OCI-LY7 (cell line): ENCODE measurements around the gene PUM2. TPM values are rescaled to one million over a fixed set of nuclear protein-coding genes. Genes with fewer than 3 reads are reported as not detected.
"Not testable (repeated sequence)": the region's sequence is repeated elsewhere in the genome, so short reads cannot be mapped to it uniquely, and the experiment has no call there.

Experiments used
- BruUV-seq: library from RNA; stranded (reverse); fragments of 400-500 nt; replicated peaks from 2 replicates; lab custom pipeline; 2021; lab: Mats Ljungman, UMichigan
- CTCF ChIA-PET: fragments of 300-600 bp; sonication (Branson Sonifier 250); formaldehyde crosslinking; loops from one replicate; lab custom pipeline; 2022; ENCODE audit warnings: antibody characterized with exemption; ENCODE audit not compliant: unreplicated experiment; lab: Charles Lee
- POLR2A ChIA-PET: fragments of 300-600 bp; sonication (Branson Sonifier 250); formaldehyde crosslinking; loops from one replicate; lab custom pipeline; 2022; ENCODE audit warnings: antibody characterized with exemption; lab: Charles Lee
- DNase-seq: peaks from one replicate; pipeline ENCODE4 v3.0.0-alpha.2; 2015; ENCODE audit warnings: low spot score
- H2AFZ ChIP-seq: fragments of 200-600 bp; sonication (generic), shearing (Covaris generic); 2 replicates; pipeline ENCODE4 v1.6.1; 2014; ENCODE audit warnings: mild to moderate bottlenecking, antibody characterized with exemption, low read length, moderate library complexity
- H3K27ac ChIP-seq: fragments of 200-600 bp; sonication (generic); 2 replicates; pipeline ENCODE4 v1.5.1; 2014; ENCODE audit warnings: mixed run types, low read depth, mild to moderate bottlenecking, moderate library complexity, low read length, inconsistent platforms; ENCODE audit not compliant: poor library complexity, severe bottlenecking
- H3K36me3 ChIP-seq: fragments of 200-600 bp; sonication (generic); 2 replicates; pipeline ENCODE4 v1.6.1; 2014; ENCODE audit warnings: mild to moderate bottlenecking, antibody characterized with exemption, low read length, moderate library complexity, mixed read lengths; ENCODE audit not compliant: insufficient read depth
- H3K4me1 ChIP-seq: fragments of 200-600 bp; sonication (generic); 2 replicates; pipeline ENCODE4 v1.5.1; 2014; ENCODE audit warnings: mild to moderate bottlenecking, low read length; ENCODE audit not compliant: insufficient read depth, poor library complexity, severe bottlenecking
- H3K4me2 ChIP-seq: fragments of 200-600 bp; sonication (generic); 2 replicates; pipeline ENCODE4 v1.6.1; 2014; ENCODE audit warnings: mild to moderate bottlenecking, low read length
- H3K4me3 ChIP-seq: fragments of 200-600 bp; sonication (generic); 2 replicates; pipeline ENCODE4 v1.5.1; 2014; ENCODE audit warnings: mild to moderate bottlenecking, low read depth, low read length; ENCODE audit not compliant: poor library complexity, severe bottlenecking
- H3K79me2 ChIP-seq: fragments of 200-600 bp; sonication (generic); 2 replicates; pipeline ENCODE4 v1.6.1; 2016; ENCODE audit warnings: low read depth, mild to moderate bottlenecking, low read length, moderate library complexity, mixed read lengths; ENCODE audit not compliant: insufficient read depth
- H3K9me2 ChIP-seq: fragments of 200-600 bp; sonication (generic); 2 replicates; pipeline ENCODE4 v1.6.1; 2016; ENCODE audit warnings: mild to moderate bottlenecking, low read length, mixed read lengths; ENCODE audit not compliant: insufficient read depth
- H3K9me3 ChIP-seq: fragments of 200-600 bp; sonication (generic); 2 replicates; pipeline ENCODE4 v1.6.1; 2014; ENCODE audit warnings: mild to moderate bottlenecking, mixed run types, low read length, mixed read lengths
- H4K20me1 ChIP-seq: fragments of 200-600 bp; sonication (generic); 2 replicates; pipeline ENCODE4 v1.6.1; 2014; ENCODE audit warnings: mild to moderate bottlenecking, antibody characterized with exemption, low read length, moderate library complexity, mixed read lengths; ENCODE audit not compliant: insufficient read depth
- EZH2phosphoT487 ChIP-seq: fragments of 200-600 bp; sonication (generic); IDR thresholded peaks from 2 replicates; pipeline ENCODE4 v1.6.1; 2018; ENCODE audit warnings: low read depth, borderline replicate concordance, mild to moderate bottlenecking, mixed run types, antibody characterized with exemption, low read length, moderate library complexity, mixed read lengths
- intact Hi-C: fragments of 100-400 bp; cut with micrococcal nuclease; formaldehyde crosslinking; loops from one replicate; pipeline ENCODE4 v1.10.0; 2022; ENCODE audit not compliant: unreplicated experiment
- total RNA-seq, 2 experiments: library from RNA; depleted of rRNA in 1 of 2; stranded (reverse); fragments of >200 nt in 1 of 2; shearing (Covaris generic) in 1 of 2; gene quantifications; 2 replicates each; pipeline ENCODE4 v1.2.3, GENCODE V29; 2014 to 2022
- TF ChIP-seq, protein P1 (sequence below): fragments of 200-600 bp; sonication (generic); conservative IDR thresholded peaks from 2 replicates; pipeline ENCODE4 v1.5.1; 2014; ENCODE audit warnings: mild to moderate bottlenecking, antibody characterized with exemption, low read length, moderate library complexity, mixed read lengths

The PUM2 gene
- total RNA-seq, 2 experiments from 2014 or later, result 48.2 to 122 TPM

DNA sequence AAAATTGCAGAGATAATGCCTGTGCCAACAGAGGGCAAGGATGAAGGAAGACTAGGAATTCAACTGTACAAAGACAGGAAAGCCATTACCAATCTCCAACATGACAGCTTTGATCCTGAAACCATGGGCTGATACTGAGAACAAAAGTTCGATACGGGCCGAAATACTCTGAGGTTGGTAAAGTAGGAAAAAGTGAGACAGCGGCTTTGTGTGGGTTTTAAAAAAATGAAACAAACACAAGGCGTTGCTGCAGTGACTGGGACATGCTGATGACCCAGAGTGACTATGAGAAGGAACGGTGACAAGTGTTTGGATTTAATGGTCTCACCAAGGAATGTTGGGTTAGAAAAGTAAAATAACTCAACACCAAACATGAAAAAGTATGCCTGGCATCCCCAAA, 101.5 kb downstream of the PUM2 start:
- H3K9me2 ChIP-seq, result no peaks in the 10 kb centered on the region
- intact Hi-C loops, result no loop called here
- no peak overlapping the region for H2AFZ ChIP-seq
- ChIA-PET POLR2A (no interaction called here), CTCF (no interaction called here)
- no peaks in the 10 kb centered on the region for H3K9me3 ChIP-seq
- no peaks in the 10 kb centered on the region for H3K79me2 ChIP-seq
- TF ChIP-seq EZH2phosphoT487, result no peak
- TF ChIP-seq, protein P1, sequence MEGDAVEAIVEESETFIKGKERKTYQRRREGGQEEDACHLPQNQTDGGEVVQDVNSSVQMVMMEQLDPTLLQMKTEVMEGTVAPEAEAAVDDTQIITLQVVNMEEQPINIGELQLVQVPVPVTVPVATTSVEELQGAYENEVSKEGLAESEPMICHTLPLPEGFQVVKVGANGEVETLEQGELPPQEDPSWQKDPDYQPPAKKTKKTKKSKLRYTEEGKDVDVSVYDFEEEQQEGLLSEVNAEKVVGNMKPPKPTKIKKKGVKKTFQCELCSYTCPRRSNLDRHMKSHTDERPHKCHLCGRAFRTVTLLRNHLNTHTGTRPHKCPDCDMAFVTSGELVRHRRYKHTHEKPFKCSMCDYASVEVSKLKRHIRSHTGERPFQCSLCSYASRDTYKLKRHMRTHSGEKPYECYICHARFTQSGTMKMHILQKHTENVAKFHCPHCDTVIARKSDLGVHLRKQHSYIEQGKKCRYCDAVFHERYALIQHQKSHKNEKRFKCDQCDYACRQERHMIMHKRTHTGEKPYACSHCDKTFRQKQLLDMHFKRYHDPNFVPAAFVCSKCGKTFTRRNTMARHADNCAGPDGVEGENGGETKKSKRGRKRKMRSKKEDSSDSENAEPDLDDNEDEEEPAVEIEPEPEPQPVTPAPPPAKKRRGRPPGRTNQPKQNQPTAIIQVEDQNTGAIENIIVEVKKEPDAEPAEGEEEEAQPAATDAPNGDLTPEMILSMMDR, result no peak
- H3K36me3 ChIP-seq, result peaks cover 87% of the 10 kb centered on the region
- H3K4me3 ChIP-seq, result no peak overlapping the region
- H3K4me1 ChIP-seq, result no peaks in the 10 kb centered on the region
- no peaks in the 10 kb centered on the region for H4K20me1 ChIP-seq
- DNase-seq, result no peak
- no TSS peak for BruUV-seq
- no peak overlapping the region for H3K27ac ChIP-seq
- H3K4me2 ChIP-seq, result no peak overlapping the region

DNA sequence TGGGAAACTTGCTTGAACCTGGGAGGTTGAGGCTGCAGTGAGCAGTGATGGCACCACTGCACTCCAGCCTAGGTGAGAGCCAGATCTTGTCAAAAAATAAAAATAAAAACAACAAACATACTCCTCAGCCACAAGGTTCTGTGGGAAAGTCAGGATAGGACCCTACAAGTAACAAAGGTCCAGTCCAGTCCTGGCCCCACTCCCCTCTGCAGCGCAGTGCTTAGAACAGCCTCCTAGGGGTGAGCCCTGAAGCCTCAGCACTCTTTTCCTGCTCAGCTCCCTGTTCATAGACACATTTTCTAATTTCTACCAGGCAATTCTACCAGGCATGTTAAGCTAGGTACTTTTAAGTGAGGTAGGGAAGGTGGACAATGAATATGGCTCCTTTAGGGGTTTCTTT, 103.6 kb downstream of the PUM2 start:
- DNase-seq, result no peak
- CTCF ChIA-PET, result no interaction called here

DNA sequence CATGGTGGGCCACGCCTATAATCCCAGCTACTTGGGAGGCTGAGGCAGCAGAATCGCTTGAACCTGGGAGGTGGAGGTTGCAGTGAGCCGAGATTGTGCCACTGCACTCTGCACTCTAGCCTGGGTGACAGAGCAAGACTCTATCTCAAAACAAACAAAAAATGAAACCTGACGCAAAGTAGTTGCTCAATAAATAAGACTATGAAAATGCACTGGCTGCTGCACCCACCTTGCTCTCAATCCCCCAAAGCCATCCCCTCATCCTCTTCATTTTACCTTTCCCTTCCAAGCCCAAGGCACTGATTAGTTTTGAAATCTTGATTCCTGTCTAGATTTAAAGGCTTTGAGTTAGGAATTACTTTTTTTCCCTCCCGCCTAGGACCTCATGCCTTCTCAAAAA, 107.0 kb downstream of the PUM2 start:
- H3K79me2 ChIP-seq, BruUV-seq, H3K27ac ChIP-seq, H3K9me3 ChIP-seq, H4K20me1 ChIP-seq, H3K4me1 ChIP-seq, H2AFZ ChIP-seq, H3K4me3 ChIP-seq, CTCF ChIA-PET, H3K4me2 ChIP-seq, POLR2A ChIA-PET, intact Hi-C loops, DNase-seq, H3K9me2 ChIP-seq: not testable (repeated sequence)
- peaks cover 32% of the 10 kb centered on the region for H3K36me3 ChIP-seq

More for the DNA sequence above, 103.6 kb downstream of the PUM2 start:
- Histone ChIP-seq H4K20me1 (no peaks in the 10 kb centered on the region), H3K9me3 (no peaks in the 10 kb centered on the region), H3K27ac (no peak overlapping the region), H3K4me2 (no peak overlapping the region), H2AFZ (no peak overlapping the region), H3K36me3 (peaks cover 66% of the 10 kb centered on the region), H3K9me2 (no peaks in the 10 kb centered on the region), H3K4me1 (no peaks in the 10 kb centered on the region), H3K4me3 (no peak overlapping the region), H3K79me2 (no peaks in the 10 kb centered on the region)
- no TSS peak for BruUV-seq
- POLR2A ChIA-PET, result no interaction called here
- intact Hi-C loops, result no loop called here
- TF ChIP-seq, protein P1, result no peak
- TF ChIP-seq EZH2phosphoT487, result no peak
